ENCODE measurements around the gene PLA2G2C.
"Not testable (repeated sequence)": the region's sequence is repeated elsewhere in the genome, so short reads cannot be mapped to it uniquely, and the experiment has no call there.

Gene PLA2G2C

GRCh38 chr1:20137604-20138003 is 48.7 kb downstream of the PLA2G2C start:
- no peak for DNase-seq (ENCODE audit: low read depth in 2 of 2, low spot score in 1 of 2)

DNA sequence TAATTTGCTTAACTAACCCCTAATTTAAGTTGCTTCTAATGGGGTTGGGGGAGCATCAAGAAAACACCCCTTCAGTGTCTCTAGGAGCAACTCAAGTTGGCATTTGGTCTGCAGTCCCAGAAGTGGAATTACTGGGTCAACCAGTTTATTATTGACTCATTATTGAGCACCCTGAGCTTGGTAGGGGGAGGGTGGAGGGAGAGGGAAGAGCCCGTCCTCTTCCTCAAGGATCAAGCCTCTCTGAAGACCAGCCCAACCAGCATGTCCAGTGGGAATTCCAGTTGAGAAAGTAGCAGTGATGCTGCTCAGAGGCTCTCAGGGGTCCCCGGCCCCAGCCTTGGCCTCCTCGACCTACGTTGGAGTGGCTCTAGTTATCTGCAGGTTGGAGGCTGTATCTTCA is 49.3 kb downstream of the PLA2G2C start:
- no peak for DNase-seq (ENCODE audit: low read depth in 2 of 2, low spot score in 1 of 2)

- DNase-seq (ENCODE audit: low read depth in 2 of 2, low spot score in 1 of 2): no peak
These were observed 50.1 kb downstream of the PLA2G2C start for GRCh38 chr1:20136249-20136648.

- DNase-seq (ENCODE audit: low read depth in 2 of 2, low spot score in 1 of 2): no peak
These were observed 51.3 kb downstream of the PLA2G2C start for GRCh38 chr1:20134995-20135394.

GRCh38 chr1:20130518-20130917 is 55.8 kb downstream of the PLA2G2C start:
- not testable (repeated sequence) for DNase-seq (ENCODE audit: low read depth in 2 of 2, low spot score in 1 of 2)

GRCh38 chr1:20126806-20127440 is 59.4 kb downstream of the PLA2G2C start:
- no peak for DNase-seq (ENCODE audit: low read depth in 2 of 2, low spot score in 1 of 2)

GRCh38 chr1:20126041-20126805 is 60.1 kb downstream of the PLA2G2C start:
- DNase-seq (ENCODE audit: low read depth in 2 of 2, low spot score in 1 of 2): no peak

DNA sequence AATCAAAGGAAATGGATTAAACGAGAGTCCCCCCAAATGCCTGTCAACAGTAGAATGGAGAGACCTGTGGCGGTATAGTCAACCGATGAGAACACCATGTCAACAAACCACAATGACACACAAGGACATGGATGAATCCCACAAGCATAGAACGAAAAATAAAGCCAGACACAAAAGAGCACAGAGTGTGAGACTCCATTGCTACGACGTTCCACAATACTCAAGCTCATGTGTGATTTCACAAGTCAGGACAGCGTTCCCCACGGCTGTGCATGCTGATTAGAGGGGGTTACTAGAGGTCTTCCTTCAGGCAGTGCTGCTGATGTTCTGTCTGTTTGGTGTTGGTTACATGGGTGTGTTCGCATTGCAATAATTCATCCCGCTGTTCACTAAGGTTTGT is 61.2 kb downstream of the PLA2G2C start:
- DNase-seq (ENCODE audit: low read depth in 2 of 2, low spot score in 1 of 2): no peak

DNA sequence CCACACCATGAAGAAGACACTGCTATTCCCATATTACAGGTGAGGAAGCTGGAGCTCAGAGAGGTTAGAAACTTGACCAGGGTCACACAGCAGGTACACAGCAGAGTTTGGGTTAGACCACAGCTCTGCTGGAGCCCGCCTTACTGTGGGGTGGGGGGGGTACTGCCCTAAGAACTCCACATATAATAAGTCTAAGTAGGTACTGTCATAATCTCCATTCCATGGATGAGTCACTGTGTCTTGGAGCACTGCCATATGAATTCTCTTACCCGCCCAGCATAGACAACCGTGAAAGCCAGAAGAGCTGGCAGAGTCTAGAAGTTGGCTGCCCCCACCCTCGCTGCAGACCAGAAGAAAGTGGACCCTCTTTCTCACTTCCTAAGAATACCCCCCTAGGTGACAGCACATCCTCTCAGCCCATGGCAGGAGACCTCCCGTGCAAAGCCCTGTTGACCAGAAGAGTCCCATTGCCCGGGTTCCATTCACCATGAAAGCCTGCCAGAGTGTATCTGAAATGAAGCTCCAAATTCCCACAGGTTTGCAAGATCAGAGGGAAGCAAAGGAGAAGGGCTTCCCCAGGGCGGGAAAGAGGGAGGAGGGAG is 61.8 kb downstream of the PLA2G2C start:
- no peak for DNase-seq (ENCODE audit: low read depth in 2 of 2, low spot score in 1 of 2)

- DNase-seq (ENCODE audit: low read depth in 2 of 2, low spot score in 1 of 2): no peak
These were observed 62.4 kb downstream of the PLA2G2C start for GRCh38 chr1:20123722-20124455.

DNA sequence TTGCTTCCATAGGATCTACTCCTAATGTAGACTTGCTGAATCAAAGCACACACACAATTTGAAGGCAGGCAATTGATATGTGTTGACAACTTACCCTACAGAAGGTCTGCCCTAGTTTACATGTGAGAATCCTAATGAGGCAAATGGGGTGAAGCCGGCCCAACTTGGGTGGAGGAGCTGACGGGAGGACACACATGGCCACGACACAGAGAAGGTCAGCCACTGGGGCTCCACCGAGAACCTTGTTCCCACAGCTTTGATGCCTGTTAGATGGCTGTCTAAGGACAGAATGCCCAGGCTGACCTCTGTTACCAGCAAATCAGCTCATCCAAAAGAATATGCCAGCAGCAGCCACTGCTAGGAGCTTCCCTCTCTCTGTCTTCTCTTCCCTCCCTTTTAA is 65.5 kb downstream of the PLA2G2C start:
- no peak for DNase-seq (ENCODE audit: low read depth in 2 of 2, low spot score in 1 of 2)

- DNase-seq (ENCODE audit: low read depth in 2 of 2, low spot score in 1 of 2): no peak
These were observed 67.0 kb downstream of the PLA2G2C start, which contains the start of gene PLA2G2D for GRCh38 chr1:20119347-20119746. TSS of gene PLA2G2D (minus strand) at chr1:20119536. CDS start at chr1:20119498, 38 bp downstream.

- no peak for DNase-seq (ENCODE audit: low read depth in 2 of 2, low spot score in 1 of 2)
These were observed 69.1 kb downstream of the PLA2G2C start for GRCh38 chr1:20117236-20117635.

GRCh38 chr1:20115916-20116315 is 70.4 kb downstream of the PLA2G2C start:
- DNase-seq (ENCODE audit: low read depth in 2 of 2, low spot score in 1 of 2): no peak

DNA sequence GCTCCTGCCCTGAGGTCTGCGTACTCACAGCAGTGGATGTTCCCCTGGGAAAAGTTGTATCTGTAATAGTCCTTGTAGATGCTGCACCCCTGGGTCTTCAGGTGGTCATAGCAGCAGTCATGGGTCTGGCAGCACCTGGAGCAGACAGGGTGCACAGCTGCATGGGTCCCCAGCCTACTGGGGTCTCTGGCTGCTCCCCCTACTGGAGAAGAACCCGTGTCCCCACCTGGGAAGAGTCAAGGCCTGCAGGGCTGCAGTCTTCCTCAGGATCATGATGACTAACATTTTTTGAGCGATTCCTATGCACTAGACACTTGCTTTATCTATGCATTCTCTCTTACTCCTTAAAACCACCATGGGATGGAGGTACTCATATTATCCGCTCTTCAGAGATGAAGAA is 70.8 kb downstream of the PLA2G2C start:
- DNase-seq (ENCODE audit: low read depth in 2 of 2, low spot score in 1 of 2): no peak

- DNase-seq (ENCODE audit: low read depth in 2 of 2, low spot score in 1 of 2): no peak
These were observed 72.2 kb downstream of the PLA2G2C start for GRCh38 chr1:20114021-20114648.
